ENCODE results near the gene C10orf62.
"Not testable (repeated sequence)": the region's sequence is repeated elsewhere in the genome, so short reads cannot be mapped to it uniquely, and the experiment has no call there.

Gene C10orf62

DNA sequence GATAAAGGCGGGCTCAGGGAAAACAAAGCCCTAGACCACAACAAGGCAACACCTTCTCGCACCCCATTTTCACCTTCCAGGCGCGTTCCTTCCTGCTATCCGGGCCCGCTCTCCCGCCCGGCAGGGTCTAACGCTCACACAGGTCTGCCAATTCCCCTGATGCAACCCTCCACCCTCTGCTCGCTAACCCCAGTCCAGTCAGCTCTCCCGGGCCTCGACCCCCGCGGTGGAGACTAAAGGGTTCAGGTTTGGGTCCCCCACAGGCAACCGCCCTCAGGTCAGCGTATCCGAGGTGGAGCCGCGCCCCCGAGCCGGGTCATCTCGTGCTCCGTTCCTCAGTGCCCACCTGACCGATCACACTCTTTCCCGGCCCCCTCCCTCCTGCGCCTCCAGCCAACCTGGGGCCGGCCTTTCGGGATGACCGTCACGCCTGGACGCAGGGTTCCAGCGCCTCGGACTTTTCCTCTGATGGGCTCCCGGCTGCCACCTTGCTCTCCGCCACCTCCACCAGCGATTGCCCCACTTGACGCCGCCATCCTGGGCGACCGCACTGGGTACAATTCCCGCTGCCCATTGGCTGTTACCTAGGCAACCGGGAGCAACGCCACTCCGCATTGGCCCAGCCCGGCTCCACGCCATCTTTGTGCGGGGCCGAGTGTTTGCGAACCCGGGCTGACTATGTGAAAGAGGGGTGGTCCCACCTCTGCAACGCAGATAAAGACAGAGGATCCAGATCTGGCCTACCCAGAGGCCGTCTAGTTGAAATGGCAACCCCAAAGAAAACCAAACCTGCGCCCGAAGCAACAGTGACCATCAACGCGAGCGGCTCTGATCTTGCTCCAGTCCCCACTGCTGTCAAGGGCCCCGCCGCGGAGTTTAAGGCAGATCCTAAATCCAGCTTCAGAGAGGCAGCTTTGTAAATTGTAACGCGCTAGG, 43.7 kb downstream of the C10orf62 start, which contains the start of gene MORN4:
Gene MORN4, minus strand, starts transcription at position 552 of the 936 bp plus-strand sequence. CDS start 13,847 bp downstream, outside the sequence.
- DNase-seq, result peak; percentile 84 to 86

DNA sequence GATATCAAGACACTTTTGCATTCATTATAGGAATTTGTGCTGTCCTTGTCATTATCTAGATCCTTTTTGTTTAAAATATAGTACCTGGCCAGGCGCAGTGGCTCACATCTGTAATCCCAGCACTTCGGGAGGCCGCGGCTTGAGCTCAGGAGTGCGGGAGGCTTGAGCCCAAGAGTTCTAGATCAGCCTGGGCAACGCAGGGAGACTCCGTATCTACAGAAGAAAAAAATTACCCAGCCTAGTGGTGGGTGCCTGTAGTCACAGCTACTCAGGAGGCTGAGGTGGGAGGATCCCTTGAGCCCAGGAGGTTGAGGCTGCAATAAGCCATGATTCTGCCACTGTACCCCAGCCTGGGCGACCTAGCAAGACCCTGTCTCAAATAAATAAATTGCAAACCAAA, 44.4 kb downstream of the C10orf62 start:
- DNase-seq, result peak in 1 of 2 experiments; percentile 3

DNA sequence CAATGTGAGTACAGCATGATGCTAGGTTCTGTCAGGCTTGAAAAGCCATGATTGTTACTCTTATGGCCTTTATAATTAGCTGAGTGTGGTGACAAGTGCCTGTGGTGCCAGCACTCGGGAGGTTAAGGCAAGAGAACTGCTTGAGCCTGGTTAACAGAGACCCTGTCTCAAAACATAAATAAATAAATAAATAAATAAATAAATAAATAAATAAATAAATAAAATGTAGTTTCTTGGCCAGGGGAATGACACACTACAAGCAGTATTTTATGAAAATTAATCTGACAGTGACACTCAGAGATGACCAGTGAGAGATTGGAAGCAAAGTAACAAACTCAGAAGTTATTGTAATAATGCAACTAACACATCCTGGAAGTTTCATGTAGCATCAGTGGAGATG, 46.1 kb downstream of the C10orf62 start:
- no peak for DNase-seq

DNA sequence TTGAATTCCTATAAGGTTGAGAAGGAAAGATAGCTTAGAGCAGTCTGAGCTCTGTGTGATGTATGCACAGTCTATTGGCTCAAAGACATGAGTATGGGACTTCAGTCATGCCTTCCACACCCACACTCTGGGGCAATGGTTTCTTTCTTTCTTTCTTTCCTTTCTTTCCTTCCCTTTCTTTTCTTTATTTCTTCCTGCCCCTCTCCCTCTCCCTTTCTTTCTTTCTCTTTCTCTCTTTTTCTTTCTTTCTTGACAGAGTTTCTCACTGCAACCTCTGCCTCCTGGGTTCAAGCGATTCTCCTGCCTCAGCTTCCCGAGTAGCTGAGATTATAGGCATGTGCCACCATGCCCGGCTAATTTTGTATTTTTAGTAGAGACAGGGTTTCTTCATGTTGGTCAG, 49.6 kb downstream of the C10orf62 start:
- DNase-seq, result not testable (repeated sequence)

DNA sequence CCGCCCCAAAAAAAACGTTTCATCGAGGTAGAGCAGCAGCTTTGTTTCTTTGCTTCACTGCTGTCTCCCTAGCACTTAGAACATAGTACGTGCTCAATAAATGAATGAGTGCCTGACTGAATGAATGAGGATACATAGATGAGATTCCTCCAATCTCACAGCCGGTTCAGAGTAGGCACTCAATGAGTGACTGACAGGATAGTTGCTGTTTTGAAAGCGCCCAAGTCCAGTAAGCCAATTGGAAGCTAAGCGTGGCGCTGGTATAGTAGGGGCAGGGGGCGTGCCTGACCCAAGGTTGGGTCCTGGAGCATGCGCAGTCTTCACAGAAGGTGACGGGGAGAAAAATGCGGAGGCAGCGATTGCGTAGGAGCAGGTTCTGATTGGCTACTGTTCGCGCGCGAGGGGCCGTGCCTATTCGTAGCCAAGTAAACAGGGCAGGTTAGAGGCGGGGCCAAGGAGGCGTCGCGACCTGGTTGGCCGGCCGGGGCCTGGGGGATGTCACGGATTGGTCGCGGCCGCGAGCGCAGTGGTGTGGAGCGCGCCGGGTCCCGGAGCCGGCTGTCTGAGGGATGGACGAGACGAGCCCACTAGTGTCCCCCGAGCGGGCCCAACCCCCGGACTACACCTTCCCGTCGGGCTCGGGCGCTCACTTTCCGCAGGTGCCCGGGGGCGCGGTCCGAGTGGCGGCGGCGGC, 50.8 kb downstream of the C10orf62 start, which contains the start of gene PI4K2A:
Gene PI4K2A, plus strand, starts transcription at position 498 of the 694 bp plus-strand sequence. Its CDS starts 72 bp downstream, at position 570.
- DNase-seq, result peak; percentile 97 to 99

Measured in stimulated activated CD4-positive, alpha-beta T cell treated with anti-CD3 and anti-CD28 coated beads, Interleukin-4, amount 100 ng/mL, for 4 hours (primary cell).